ENCODE results near the gene RFX4. TPM values are rescaled to one million over a fixed set of nuclear protein-coding genes. Genes with fewer than 3 reads are reported as not detected.

Gene RFX4
- total and polyA plus RNA-seq, 9 of the 15 experiments (the other 6 are each of a cell fraction or from before 2014, with no cell fraction given) = not detected

- no peak for TF ChIP-seq ZNF512 (tag; IDR thresholded peaks at IDR 0.05)
- no peak for TF ChIP-seq MTA2 (IDR thresholded peaks at IDR 0.05; ENCODE audit: low read depth)
- no peak for TF ChIP-seq CHAMP1 (IDR thresholded peaks at IDR 0.05)
- TF ChIP-seq TCF7 (IDR thresholded peaks at IDR 0.05; ENCODE audit: borderline replicate concordance) = no peak
- no peak for TF ChIP-seq KDM2B (CRISPR knock-in tag; IDR thresholded peaks at IDR 0.05)
Measured at GRCh38 chr12:106625976-106626375, 43.2 kb downstream of the RFX4 start (continued).

GRCh38 chr12:106629797-106630659 is 47.2 kb downstream of the RFX4 start:
- Histone ChIP-seq H3K4me2 (ENCODE audit: insufficient read depth, low read length) (no peak overlapping the region), H3K36me3 (ENCODE audit: control insufficient read depth, insufficient read depth, low read length) (no peaks in the 10 kb centered on the region), H4K20me1 (replicated peaks; ENCODE audit: control insufficient read depth, insufficient read depth, low read length) (no peaks in the 10 kb centered on the region), H3K4me1 (replicated peaks in 1 of 2; ENCODE audit: control insufficient read depth in 2 of 2, insufficient read depth in 2 of 2, low read length in 2 of 2) (no peaks in the 10 kb centered on the region), H3K79me2 (ENCODE audit: control insufficient read depth, insufficient read depth, low read length) (no peaks in the 10 kb centered on the region), H3K9me1 (ENCODE audit: control insufficient read depth, insufficient read depth, low read length) (no peaks in the 10 kb centered on the region), H3K9me3 (replicated peaks; ENCODE audit: control insufficient read depth, insufficient read depth, low read depth, low read length) (no peaks in the 10 kb centered on the region), H3K27me3 (ENCODE audit: control insufficient read depth in 2 of 2, insufficient read depth in 2 of 2, low read length in 2 of 2) (peaks cover 0 to 21% of the 10 kb centered on the region in 2 experiments; a peak in 3 of 5 replicates), H2AFZ (ENCODE audit: low read depth, low read length) (no peak overlapping the region), H3K27ac (ENCODE audit: extremely low read depth, low read depth, low read length) (no peak overlapping the region), H3K4me3 (no peak overlapping the region), H3K9ac (ENCODE audit: insufficient read depth in 1 of 2, low read depth in 2 of 2, low read length in 2 of 2) (no peak overlapping the region)
- DNase-seq (ENCODE audit: extremely low read depth in 1 of 4, low spot score in 3 of 4) (no peak), FAIRE-seq (no peak), ATAC-seq (no peak)
- WGBS (ENCODE audit: insufficient coverage, low coverage, missing lambda C conversion rate) = 0% methylated on average over 12 of the region's 12 CpGs
- intact Hi-C loops (cut with micrococcal nuclease) (no loop called here), in situ Hi-C loops (cut with MboI) (no loop called here)
- peak; percentile 82 for TF ChIP-seq NFIC (IDR thresholded peaks at IDR 0.05)
- TF ChIP-seq KAT2B (IDR thresholded peaks at IDR 0.05; ENCODE audit: low read depth, low read length) = no peak
- CTCF ChIA-PET (ENCODE audit: low intra/inter-chr PET ratio) = no interaction called here
- POLR2A ChIA-PET = interaction anchor here (1.1 kb wide), 1 partner anchor 19 kb away, joined by 3 read pairs; no protein-coding TSS in a partner anchor
- BruUV-seq (replicated peaks) = no TSS peak
